ENCODE results near the gene MPG. TPM values are rescaled to one million over a fixed set of nuclear protein-coding genes. Genes with fewer than 3 reads are reported as not detected.
"Not testable (repeated sequence)": the region's sequence is repeated elsewhere in the genome, so short reads cannot be mapped to it uniquely, and the experiment has no call there.

The MPG gene
- total RNA-seq, 1 experiment from 2014 or later = 32.6 TPM

DNA sequence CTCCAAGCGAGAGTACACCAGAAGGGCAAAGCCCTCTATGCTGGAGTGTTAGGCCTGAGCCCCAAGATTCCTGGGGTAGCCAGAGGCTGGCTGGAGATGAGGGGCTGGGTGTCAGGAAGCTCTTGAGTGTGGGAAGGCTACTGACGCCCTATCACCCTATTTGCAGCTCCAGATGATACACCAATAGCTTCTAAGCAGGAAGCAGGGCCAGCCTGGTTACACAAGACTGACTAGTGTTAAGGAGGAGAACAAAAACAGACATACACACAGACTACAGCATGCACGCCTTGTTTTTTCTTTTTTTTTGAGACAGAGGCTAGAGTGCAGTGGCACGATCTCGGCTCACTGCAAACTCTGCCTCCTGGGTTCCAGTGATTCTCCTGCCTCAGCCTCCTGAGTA lies 40.5 kb upstream of the MPG start:
- ChIA-PET RAD21 (ENCODE audit: low non-redundant PET in 1 of 2, low total read pairs in 2 of 2, uncharacterized antibody in 2 of 2, unreplicated experiment in 2 of 2) (no interaction called here), POLR2A (no interaction called here), CTCF (no interaction called here)
- Histone ChIP-seq H3K4me3 (replicated peaks in 1 of 2; ENCODE audit: low read depth in 1 of 2, low read length in 2 of 2) (no peak overlapping the region), H3K4me2 (ENCODE audit: low read length) (no peak overlapping the region), H3K27me3 (ENCODE audit: insufficient read depth, low read length) (no peaks in the 10 kb centered on the region), H3K27ac (ENCODE audit: low read depth, low read length) (no peak overlapping the region), H2AFZ (ENCODE audit: low read depth, low read length, poor library complexity, severe bottlenecking) (no peak overlapping the region), H3K9me3 (ENCODE audit: control insufficient read depth in 1 of 2, insufficient read depth in 1 of 2, low read depth in 1 of 2, low read length in 2 of 2) (no peaks in the 10 kb centered on the region), H4K20me1 (ENCODE audit: insufficient read depth) (no peaks in the 10 kb centered on the region), H3K4me1 (ENCODE audit: control insufficient read depth in 1 of 2, insufficient read depth in 2 of 2, low read length in 2 of 2) (peaks cover 0 to 7% of the 10 kb centered on the region in 2 experiments; a peak in 1 of 4 replicates), H3K36me3 (ENCODE audit: control insufficient read depth in 1 of 2, insufficient read depth in 2 of 2, low read length in 2 of 2) (no peaks in the 10 kb centered on the region), H3K9ac (ENCODE audit: low read length) (no peak overlapping the region), H3K79me2 (ENCODE audit: insufficient read depth, low read length) (no peaks in the 10 kb centered on the region), H3K9me2 (ENCODE audit: insufficient read depth) (no peaks in the 10 kb centered on the region)
- no peak for TF ChIP-seq SP1 (IDR thresholded peaks at IDR 0.05; ENCODE audit: low read depth)
- TF ChIP-seq EGR1 (IDR thresholded peaks at IDR 0.05; ENCODE audit: low read depth) = no peak
- TF ChIP-seq ZFX (IDR thresholded peaks at IDR 0.05) = no peak
- TF ChIP-seq YY1 (IDR thresholded peaks at IDR 0.05; ENCODE audit: extremely low read depth, insufficient replicate concordance, low read depth, low read length) = no peak
- TF ChIP-seq, protein P1, sequence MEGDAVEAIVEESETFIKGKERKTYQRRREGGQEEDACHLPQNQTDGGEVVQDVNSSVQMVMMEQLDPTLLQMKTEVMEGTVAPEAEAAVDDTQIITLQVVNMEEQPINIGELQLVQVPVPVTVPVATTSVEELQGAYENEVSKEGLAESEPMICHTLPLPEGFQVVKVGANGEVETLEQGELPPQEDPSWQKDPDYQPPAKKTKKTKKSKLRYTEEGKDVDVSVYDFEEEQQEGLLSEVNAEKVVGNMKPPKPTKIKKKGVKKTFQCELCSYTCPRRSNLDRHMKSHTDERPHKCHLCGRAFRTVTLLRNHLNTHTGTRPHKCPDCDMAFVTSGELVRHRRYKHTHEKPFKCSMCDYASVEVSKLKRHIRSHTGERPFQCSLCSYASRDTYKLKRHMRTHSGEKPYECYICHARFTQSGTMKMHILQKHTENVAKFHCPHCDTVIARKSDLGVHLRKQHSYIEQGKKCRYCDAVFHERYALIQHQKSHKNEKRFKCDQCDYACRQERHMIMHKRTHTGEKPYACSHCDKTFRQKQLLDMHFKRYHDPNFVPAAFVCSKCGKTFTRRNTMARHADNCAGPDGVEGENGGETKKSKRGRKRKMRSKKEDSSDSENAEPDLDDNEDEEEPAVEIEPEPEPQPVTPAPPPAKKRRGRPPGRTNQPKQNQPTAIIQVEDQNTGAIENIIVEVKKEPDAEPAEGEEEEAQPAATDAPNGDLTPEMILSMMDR (IDR thresholded peaks at IDR 0.05 in 2 of 3, conservative IDR thresholded peaks at IDR 0.05 in 1 of 3; ENCODE audit: borderline replicate concordance in 1 of 3, insufficient read depth in 1 of 3, low read depth in 2 of 3, low read length in 2 of 3) = no peak
- no peak for TF ChIP-seq SIN3A (IDR thresholded peaks at IDR 0.05; ENCODE audit: low read depth)
- TF ChIP-seq, protein P2, sequence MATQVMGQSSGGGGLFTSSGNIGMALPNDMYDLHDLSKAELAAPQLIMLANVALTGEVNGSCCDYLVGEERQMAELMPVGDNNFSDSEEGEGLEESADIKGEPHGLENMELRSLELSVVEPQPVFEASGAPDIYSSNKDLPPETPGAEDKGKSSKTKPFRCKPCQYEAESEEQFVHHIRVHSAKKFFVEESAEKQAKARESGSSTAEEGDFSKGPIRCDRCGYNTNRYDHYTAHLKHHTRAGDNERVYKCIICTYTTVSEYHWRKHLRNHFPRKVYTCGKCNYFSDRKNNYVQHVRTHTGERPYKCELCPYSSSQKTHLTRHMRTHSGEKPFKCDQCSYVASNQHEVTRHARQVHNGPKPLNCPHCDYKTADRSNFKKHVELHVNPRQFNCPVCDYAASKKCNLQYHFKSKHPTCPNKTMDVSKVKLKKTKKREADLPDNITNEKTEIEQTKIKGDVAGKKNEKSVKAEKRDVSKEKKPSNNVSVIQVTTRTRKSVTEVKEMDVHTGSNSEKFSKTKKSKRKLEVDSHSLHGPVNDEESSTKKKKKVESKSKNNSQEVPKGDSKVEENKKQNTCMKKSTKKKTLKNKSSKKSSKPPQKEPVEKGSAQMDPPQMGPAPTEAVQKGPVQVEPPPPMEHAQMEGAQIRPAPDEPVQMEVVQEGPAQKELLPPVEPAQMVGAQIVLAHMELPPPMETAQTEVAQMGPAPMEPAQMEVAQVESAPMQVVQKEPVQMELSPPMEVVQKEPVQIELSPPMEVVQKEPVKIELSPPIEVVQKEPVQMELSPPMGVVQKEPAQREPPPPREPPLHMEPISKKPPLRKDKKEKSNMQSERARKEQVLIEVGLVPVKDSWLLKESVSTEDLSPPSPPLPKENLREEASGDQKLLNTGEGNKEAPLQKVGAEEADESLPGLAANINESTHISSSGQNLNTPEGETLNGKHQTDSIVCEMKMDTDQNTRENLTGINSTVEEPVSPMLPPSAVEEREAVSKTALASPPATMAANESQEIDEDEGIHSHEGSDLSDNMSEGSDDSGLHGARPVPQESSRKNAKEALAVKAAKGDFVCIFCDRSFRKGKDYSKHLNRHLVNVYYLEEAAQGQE (IDR thresholded peaks at IDR 0.05; ENCODE audit: low read depth) = no peak
- intact Hi-C loops (cut with micrococcal nuclease) = no loop called here
- DNase-seq (ENCODE audit: low read depth, low spot score) (no peak), ATAC-seq (no peak)
- BruUV-seq (replicated peaks) = no TSS peak

DNA sequence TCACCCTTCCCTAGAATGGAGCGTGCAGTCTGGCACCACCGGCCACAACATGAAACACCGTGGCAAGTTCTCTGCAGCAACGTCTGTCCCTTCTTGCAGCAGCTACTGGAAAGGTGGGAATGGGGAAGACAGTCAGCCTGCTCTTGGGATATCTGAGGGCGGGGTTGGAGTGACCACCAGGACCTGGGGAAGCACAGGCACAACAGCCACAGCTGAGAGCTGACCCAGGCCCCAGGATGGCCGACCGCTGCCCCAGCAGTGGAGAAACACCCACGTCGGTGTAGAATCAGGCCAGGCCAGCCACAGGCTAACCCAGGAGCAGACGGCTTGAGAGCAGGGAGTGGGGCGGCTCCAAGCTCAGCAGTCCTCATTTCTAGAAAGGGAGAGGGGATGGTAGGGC lies 39.8 kb upstream of the MPG start:
- RAD21 ChIA-PET (ENCODE audit: low non-redundant PET in 1 of 2, low total read pairs in 2 of 2, uncharacterized antibody in 2 of 2, unreplicated experiment in 2 of 2); H3K4me3 ChIP-seq (replicated peaks in 1 of 2; ENCODE audit: low read depth in 1 of 2, low read length in 2 of 2); H3K36me3 ChIP-seq (ENCODE audit: control insufficient read depth in 1 of 2, insufficient read depth in 2 of 2, low read length in 2 of 2); H3K4me2 ChIP-seq (ENCODE audit: low read length); CTCF ChIA-PET; ATAC-seq; H3K9me3 ChIP-seq (ENCODE audit: control insufficient read depth in 1 of 2, insufficient read depth in 1 of 2, low read depth in 1 of 2, low read length in 2 of 2); H3K79me2 ChIP-seq (ENCODE audit: insufficient read depth, low read length); H2AFZ ChIP-seq (ENCODE audit: low read depth, low read length, poor library complexity, severe bottlenecking); BruUV-seq (replicated peaks); H4K20me1 ChIP-seq (ENCODE audit: insufficient read depth); H3K27me3 ChIP-seq (ENCODE audit: insufficient read depth, low read length); H3K9ac ChIP-seq (ENCODE audit: low read length); H3K9me2 ChIP-seq (ENCODE audit: insufficient read depth); H3K4me1 ChIP-seq (ENCODE audit: control insufficient read depth in 1 of 2, insufficient read depth in 2 of 2, low read length in 2 of 2); DNase-seq (ENCODE audit: low read depth, low spot score); POLR2A ChIA-PET; intact Hi-C loops (cut with micrococcal nuclease); H3K27ac ChIP-seq (ENCODE audit: low read depth, low read length): not testable (repeated sequence)
